Measurements from ENCODE around the gene GOSR2.
"Not testable (repeated sequence)": the region's sequence is repeated elsewhere in the genome, so short reads cannot be mapped to it uniquely, and the experiment has no call there.

Gene GOSR2

DNA sequence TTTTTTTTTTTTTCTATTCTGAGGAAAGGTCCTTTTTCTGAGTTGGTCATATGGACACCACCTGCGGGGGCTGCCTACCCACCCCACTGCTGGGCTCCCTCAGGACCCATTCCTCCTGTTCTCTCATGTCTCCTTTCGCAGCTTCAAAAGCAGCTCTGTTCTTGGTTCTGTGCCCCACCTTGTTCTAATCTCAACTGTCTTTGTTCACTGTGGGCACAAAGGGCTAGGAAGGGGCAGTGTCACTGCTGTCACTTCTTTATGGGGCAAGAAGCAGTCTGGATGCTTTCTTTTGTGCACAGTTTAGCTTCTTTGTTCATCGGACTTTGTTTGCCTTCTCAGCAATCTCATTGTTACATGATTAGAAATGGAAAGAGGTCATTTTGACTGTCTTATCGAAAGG is 7.1 kb downstream of the GOSR2 start:
- DNase-seq (ENCODE audit: low read depth in 2 of 2) = no peak

- no peak for DNase-seq (ENCODE audit: low read depth in 2 of 2)
These were observed 8.6 kb downstream of the GOSR2 start for GRCh38 chr17:46931596-46931995.

- DNase-seq (ENCODE audit: low read depth in 2 of 2) = no peak
These were observed 12.8 kb downstream of the GOSR2 start for GRCh38 chr17:46935658-46936266.

DNA sequence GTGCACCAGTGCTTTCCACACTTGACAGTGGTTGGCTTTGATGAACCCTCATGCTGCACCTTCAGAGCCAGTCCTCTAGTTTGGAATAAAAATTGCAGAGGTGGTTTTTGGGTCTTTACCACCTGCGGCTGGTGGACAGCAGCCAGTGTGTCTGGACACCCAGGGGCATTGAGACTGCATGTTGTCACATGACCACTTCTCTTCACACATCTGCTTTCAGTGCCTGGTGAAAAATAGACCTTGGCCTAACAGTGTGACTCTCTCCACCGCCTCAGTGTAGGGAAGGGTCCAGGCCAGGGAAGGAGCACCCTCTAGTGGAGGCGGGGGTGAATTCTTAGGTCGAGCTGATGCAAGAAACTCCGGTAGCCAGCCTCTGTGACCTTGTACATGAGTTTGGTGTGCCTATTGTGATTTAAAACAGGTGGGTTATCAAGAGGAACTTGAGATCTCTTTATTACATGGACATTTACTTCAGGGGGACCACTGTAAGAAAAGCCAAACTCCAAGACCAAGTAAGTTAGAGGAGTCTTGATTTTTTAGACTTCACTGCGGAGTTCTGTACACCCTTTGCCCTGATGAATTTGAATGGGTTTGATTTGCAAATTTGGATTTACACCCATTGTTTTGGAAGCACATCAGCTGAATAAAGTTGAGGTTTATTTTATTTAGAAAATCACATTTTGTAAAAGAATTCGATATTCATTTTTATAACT is 17.9 kb downstream of the GOSR2 start:
- peak; percentile 48 to 54 for DNase-seq (ENCODE audit: low read depth in 2 of 2)

GRCh38 chr17:46942441-46943217 is 19.7 kb downstream of the GOSR2 start:
- DNase-seq (ENCODE audit: low read depth in 2 of 2) = peak in 1 of 2 donors; percentile 39

DNA sequence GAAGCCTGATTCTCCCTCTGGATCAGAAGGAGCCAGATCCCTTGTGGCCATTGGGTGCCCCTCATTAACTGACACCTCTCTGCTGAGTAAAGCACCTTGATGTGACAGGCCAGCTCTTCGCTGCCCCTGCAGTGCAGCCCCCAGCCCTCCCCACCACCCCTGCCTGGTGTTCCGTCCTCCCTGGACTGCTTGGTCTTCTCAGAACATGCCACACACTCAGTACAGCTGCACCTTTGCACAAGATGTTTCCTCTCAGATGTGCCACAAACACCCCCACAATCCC is 20.2 kb downstream of the GOSR2 start:
- DNase-seq (ENCODE audit: low read depth in 2 of 2) = no peak

- DNase-seq (ENCODE audit: low read depth in 2 of 2) = no peak
These were observed 20.8 kb downstream of the GOSR2 start for GRCh38 chr17:46943501-46944393.

- no peak for DNase-seq (ENCODE audit: low read depth in 2 of 2)
These were observed 22.0 kb downstream of the GOSR2 start for GRCh38 chr17:46944931-46945330.

- DNase-seq (ENCODE audit: low read depth in 2 of 2) = no peak
These were observed 24.3 kb downstream of the GOSR2 start for GRCh38 chr17:46947216-46947615.

DNA sequence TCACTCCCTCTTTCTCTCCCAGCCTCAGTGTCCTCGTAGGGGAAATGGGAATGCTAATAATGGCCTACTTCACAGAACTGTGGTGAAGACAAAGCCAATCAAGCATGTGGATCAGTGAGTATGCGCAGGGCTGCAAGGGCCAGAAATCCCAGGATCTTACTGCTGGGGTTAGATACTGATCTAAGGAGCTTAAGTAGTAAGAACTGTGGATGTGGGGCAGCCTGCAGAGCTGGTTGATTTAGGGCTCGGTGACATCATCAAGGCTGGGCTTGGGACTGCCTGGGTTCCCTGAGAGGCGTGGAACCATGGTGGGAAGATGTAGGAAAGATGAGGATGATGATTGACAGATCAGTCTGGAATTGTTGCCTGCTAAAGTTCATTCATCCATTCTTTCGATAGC is 25.6 kb downstream of the GOSR2 start:
- DNase-seq (ENCODE audit: low read depth in 2 of 2) = no peak

GRCh38 chr17:46949291-46950174 is 26.6 kb downstream of the GOSR2 start:
- no peak for DNase-seq (ENCODE audit: low read depth in 2 of 2)

DNA sequence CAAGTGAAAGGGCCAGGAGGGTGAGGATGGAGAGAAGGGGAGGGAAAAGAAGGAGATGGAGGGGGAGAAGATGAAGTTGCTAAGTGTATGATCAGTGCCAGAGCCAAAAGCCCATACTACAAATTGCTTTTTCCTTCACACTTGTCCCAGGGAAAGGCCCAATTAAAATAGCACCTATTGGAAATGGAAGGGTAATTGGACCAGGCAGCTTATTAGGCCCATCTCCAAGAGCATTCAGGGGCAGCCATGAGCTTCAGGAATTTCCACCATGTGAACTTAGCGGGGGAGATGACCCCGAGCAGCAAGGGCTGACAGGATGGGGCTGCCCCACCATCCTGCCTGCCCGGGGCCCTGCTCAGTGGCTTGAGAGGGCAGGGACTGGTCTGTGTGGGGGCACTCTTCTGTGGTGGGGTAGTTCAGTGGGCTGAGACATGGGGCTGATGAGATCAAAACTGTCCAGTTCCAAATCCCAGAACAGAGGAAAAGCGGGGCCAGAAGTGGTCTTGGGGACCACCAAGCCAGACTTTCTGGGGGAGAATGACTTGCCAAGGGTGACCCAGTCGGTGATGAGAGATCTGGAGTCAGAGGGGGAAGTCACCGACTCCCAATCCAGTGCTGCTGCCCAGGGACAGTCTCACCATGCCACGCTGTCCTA is 27.5 kb downstream of the GOSR2 start:
- DNase-seq (ENCODE audit: low read depth in 2 of 2) = no peak

GRCh38 chr17:46950997-46951621 is 28.1 kb downstream of the GOSR2 start:
- DNase-seq (ENCODE audit: low read depth in 2 of 2) = no peak

- no peak for DNase-seq (ENCODE audit: low read depth in 2 of 2)
These were observed 28.7 kb downstream of the GOSR2 start for GRCh38 chr17:46951706-46952105.

DNA sequence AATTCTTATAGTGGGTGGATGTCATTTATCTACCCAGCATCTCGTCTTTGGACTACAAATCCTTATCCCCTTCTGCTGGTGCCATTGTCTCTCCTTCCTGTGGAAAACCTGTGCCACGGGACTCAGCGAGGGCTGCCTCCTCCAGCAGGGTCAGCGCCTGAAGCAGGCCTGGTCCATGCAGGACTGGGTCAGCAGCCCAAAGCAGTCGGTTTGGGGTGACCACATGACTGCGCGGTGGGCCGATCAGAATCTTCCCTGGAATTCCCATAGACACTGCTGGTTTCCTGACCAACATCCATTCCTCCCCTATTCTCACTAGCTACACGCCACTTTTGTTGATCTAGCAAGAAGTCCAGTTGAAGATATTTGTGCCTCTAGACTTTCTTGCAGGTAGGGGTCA is 29.2 kb downstream of the GOSR2 start:
- DNase-seq (ENCODE audit: low read depth in 2 of 2) = no peak

GRCh38 chr17:46953191-46953590 is 30.2 kb downstream of the GOSR2 start:
- not testable (repeated sequence) for DNase-seq (ENCODE audit: low read depth in 2 of 2)

GRCh38 chr17:46958041-46958591 is 35.2 kb downstream of the GOSR2 start:
- DNase-seq (ENCODE audit: low read depth in 2 of 2) = no peak

DNA sequence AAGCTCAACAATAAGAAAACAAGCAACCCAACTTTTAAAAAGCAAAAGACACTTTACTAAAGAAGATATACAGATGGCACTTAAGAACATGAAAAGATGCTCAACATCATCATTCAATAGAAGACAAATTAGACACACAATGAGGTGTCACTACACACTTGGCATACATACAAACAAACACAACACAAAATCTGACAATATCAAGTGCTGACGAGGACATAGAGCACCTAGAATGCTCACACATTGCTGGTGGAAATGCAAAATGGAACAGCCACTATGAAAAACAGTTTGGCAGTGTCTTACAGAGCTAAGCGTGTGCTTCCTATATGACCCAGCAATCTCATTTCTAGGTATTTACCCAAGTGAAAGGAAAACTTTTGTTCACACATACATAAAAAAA is 37.2 kb downstream of the GOSR2 start:
- DNase-seq (ENCODE audit: low read depth in 2 of 2) = no peak

DNA sequence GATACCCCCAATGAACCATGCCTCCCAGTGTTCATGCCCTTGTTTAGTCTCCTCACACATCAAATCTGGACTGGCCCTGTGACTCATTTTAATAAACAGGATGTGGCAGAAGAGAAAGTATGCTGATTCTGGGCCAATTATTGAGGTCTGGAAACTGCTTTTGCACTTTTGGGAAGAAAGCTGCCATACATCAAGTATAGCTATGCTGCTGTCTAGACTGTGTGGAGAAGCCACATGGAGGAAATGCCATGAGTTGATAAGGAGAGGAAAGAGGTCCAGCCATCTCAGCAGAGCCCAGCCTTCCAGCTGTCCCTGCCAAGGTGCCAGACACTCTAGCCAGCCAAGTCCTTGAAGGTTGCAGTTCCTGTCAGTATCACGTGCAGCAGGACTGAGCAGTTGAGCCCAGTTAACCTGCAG is 39.4 kb downstream of the GOSR2 start:
- DNase-seq (ENCODE audit: low read depth in 2 of 2) = no peak

DNA sequence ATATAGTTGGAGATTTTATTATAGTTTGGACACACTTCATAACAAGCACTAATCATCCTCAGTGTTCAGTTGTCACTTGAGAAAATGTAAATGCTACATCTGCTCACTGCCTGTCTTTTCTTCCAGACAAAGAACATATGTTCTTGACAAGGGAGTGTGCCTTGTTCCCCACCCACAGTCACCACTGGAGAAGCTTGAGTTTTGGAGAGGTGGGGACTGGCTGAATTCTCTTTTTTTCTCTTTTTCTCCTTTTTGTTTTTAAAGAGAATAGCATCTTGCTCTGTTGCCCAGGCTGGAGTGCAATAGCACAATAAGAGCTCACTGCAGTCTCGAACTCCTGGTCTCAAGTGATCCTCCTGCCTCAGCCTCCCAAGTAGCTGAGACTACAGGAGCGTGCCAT is 40.6 kb downstream of the GOSR2 start:
- DNase-seq (ENCODE audit: low read depth in 2 of 2) = no peak
